ENCODE measurements around the gene UBR3.

UBR3 gene

GRCh38 chr2:170006587-170007325 lies 179.5 kb downstream of the UBR3 start:
- TF ChIP-seq, protein P1, sequence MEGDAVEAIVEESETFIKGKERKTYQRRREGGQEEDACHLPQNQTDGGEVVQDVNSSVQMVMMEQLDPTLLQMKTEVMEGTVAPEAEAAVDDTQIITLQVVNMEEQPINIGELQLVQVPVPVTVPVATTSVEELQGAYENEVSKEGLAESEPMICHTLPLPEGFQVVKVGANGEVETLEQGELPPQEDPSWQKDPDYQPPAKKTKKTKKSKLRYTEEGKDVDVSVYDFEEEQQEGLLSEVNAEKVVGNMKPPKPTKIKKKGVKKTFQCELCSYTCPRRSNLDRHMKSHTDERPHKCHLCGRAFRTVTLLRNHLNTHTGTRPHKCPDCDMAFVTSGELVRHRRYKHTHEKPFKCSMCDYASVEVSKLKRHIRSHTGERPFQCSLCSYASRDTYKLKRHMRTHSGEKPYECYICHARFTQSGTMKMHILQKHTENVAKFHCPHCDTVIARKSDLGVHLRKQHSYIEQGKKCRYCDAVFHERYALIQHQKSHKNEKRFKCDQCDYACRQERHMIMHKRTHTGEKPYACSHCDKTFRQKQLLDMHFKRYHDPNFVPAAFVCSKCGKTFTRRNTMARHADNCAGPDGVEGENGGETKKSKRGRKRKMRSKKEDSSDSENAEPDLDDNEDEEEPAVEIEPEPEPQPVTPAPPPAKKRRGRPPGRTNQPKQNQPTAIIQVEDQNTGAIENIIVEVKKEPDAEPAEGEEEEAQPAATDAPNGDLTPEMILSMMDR (conservative IDR thresholded peaks at IDR 0.05; ENCODE audit: low read length), result no peak
- peak; percentile 32 for DNase-seq (ENCODE audit: low read depth)
- no peak overlapping the region for H3K4me3 ChIP-seq (ENCODE audit: low read length)

DNA sequence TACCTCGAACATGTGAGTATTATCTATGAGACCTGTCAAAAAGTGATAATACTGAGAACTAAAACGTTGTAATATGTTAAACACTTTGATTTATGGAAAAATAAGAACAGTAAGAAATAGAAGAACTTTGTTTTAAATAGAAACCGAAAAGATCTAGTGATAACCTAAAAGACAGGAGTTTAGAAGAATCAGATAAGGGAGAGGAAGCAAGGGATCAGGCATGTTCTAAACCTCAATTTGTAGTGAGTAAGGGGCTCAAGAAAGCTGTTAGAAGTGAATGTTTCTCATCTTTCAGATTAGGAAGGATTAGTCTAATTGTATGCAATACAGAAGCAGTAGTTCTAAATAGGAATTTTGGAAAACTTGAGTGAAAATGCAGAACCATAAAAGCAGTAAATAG lies 182.0 kb downstream of the UBR3 start:
- DNase-seq (ENCODE audit: low read depth), result no peak
- H3K4me3 ChIP-seq (ENCODE audit: low read length), result no peak overlapping the region
- TF ChIP-seq, protein P1 (conservative IDR thresholded peaks at IDR 0.05; ENCODE audit: low read length), result no peak

- no peak overlapping the region for H3K4me3 ChIP-seq (ENCODE audit: low read length)
- TF ChIP-seq, protein P1 (conservative IDR thresholded peaks at IDR 0.05; ENCODE audit: low read length), result no peak
- DNase-seq (ENCODE audit: low read depth), result no peak
These were observed 185.5 kb downstream of the UBR3 start for GRCh38 chr2:170012773-170013172.

DNA sequence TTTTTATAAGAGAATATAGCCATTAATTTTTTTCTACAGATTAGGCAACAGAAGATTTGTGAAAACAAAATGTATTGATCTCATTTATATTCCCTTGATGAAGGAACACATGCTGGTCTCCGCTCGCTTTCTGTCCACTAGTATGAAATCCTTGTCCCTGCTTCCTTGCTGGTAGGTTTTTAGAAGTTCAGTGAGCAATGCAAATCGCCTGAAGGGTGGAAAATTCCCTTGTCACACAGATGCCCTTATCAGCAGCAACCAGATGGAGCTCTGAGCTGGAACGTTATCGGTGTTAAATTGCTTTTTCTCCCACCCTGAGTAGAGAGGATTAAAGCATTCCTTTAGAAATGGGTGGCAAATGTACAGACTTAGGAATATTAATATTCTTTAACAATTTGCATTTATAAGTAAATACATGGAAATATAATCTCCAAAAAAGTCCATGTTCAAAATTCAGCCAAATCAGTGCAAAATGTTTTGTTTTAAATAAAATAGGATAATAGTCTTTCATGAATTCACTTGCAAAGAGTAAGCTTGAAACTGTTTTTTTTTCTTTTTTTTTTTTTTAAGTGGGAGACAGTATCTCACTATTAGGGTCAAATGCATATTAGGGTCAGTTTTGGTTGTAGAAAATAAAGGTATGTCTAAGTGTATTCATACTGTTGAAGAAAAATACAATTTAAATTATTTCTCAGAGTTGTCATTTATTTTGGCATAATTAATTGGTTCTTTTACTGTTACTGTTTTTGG lies 186.7 kb downstream of the UBR3 start:
- TF ChIP-seq, protein P1 (conservative IDR thresholded peaks at IDR 0.05; ENCODE audit: low read length), result no peak
- no peak overlapping the region for H3K4me3 ChIP-seq (ENCODE audit: low read length)
- DNase-seq (ENCODE audit: low read depth), result no peak

DNA sequence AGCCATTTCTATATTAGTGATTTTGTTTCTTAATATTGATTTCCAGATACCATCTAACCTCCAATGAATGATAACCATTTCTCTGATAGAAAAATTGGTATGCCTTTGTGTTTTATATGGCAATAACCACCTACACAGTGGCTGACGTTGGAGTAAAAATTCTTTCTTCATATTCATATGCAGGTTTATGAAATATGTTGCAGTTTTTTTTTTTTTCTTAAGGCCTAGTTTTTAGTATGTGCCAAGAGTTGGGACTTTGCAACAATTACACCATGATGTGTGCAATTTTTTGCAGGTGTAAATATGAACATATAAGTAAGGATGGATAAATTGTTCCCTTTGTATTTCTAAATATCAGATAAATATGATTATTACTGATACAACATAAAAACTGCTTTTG lies 187.5 kb downstream of the UBR3 start:
- no peak overlapping the region for H3K4me3 ChIP-seq (ENCODE audit: low read length)
- TF ChIP-seq, protein P1 (conservative IDR thresholded peaks at IDR 0.05; ENCODE audit: low read length), result no peak
- DNase-seq (ENCODE audit: low read depth), result no peak

DNA sequence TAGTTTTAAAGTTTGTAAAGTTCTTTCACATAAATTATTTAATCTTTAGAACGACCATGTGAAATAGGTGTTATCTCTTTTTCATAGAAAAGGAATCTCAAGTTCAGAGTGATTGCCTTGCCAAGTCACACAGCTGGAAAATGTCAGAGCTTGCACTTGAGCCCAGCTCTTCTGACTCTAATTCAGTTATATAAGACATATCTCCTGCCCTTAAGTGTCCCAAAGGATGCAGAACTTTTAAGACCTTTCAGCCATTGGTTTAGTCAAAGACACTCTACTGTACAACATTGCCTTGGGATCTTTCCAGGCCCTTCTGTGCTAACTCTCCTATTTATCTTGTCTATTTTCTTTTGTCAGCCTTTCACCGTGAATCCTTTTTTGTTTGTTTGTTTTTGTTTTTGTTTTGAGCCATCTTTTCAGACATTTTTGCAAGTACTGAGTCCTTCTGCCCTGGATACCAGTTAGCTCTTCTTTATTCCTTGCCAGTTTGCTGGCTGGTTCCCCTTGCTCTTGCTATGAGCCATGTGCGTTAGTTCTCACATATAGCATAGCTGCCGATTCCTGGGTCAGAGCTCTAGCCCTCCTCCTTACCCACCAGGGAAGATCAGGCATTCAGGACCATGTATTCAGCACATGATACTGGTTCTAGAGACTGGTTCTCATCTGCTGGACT lies 190.7 kb downstream of the UBR3 start:
- TF ChIP-seq, protein P1 (conservative IDR thresholded peaks at IDR 0.05; ENCODE audit: low read length), result no peak
- no peak overlapping the region for H3K4me3 ChIP-seq (ENCODE audit: low read length)
- DNase-seq (ENCODE audit: low read depth), result peak; percentile 25
